ENCODE data around the gene KMT2A.

DNA sequence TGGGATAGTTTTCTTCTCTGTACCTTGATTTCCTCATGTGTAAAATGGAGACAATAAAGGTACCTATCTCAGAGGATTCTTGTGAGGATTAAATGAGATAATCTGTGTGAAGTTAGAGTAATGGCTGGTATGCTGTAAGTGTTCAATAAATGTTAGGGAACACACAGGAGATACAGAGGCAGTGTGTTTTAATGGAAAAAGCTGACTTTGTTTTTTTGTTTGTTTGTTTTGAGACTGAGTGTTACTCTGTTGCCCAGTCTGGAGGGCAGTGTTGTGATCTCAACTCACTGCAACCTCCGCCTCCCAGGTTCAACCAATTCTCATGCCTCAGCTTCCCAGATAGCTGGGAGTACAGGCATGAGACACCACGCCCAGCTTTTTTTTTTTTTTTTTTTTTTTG, 133.4 kb downstream of the KMT2A start:
- TF ChIP-seq CTCF (IDR thresholded peaks at IDR 0.05) (no peak), POLR2A (IDR thresholded peaks at IDR 0.05) (no peak)
